Brain pericyte (primary cell): Measurements from ENCODE around the gene SESN1.

Source experiments
- DNase-seq: peaks from one replicate; pipeline ENCODE4 v3.0.0-alpha.2; 2012; ENCODE audit warnings: low read depth, low spot score

The SESN1 gene

GRCh38 chr6:108940741-108941140 lies 153.9 kb downstream of the SESN1 start:
- no peak for DNase-seq

- DNase-seq: no peak
These were observed 157.5 kb downstream of the SESN1 start for GRCh38 chr6:108937170-108937569.
